ENCODE data around the gene PSMC1.

DNA sequence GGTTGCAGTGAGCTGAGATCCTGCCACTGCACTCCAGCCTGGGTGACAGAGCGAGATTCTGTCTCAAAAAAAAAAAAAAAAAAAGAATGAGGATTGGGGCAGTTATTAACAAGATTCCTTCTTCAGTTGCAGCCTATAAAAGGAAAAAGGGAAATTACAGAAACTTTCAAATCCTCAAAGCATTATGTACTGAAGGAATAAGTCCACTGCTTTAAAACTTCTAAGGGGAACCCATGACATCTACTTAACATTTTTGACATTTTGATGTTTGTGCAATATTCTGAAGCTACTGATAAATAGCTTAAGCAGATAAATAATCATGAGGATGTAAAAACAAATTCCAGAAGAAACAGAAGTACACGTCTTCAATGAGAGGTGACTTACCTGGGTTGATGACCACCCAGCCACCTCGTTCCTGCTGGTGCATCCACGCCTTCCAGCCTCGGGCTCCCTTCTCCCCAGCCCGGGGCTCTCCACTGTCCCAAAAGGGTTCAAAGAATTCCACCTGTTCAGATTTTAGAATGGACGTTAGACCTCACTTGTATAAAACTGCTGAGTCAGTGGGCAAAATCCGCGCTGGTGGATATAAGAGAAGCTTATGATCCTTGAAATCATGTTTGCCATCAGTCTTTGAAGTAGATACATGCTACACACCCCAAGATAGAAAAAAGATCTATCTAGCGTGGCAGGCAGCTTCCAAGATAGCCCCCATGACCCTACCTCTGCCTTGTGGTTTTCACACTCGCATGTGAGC, 41.7 kb downstream of the PSMC1 start:
- TF ChIP-seq CTCF (IDR thresholded peaks at IDR 0.05) (no peak), POLR2A (IDR thresholded peaks at IDR 0.05) (no peak)
